ENCODE measurements around the gene ATP11A.

ATP11A gene

DNA sequence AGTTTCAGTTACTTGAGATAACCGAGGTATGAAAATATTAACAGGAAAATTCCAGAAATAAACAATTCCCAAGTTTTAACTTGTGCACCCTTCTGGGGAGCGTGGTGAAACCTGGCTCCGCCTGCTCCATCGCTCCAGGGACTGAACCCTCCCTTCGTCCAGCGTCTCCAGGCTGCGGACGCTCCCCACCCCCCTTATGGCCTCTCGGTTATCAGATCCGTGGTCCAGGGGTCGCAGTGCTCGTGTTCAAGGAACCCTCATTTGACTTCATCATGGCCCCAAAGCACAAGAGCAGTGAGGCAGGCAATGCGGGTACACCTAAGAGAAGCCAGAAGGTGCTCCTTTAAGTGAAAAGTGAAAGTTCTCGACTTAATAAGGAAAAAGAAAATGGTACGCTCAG lies 71.1 kb downstream of the ATP11A start:
- Histone ChIP-seq H3K4me3 (ENCODE audit: low read length) (no peak overlapping the region), H4K20me1 (ENCODE audit: insufficient read depth, low read length) (no peaks in the 10 kb centered on the region)

DNA sequence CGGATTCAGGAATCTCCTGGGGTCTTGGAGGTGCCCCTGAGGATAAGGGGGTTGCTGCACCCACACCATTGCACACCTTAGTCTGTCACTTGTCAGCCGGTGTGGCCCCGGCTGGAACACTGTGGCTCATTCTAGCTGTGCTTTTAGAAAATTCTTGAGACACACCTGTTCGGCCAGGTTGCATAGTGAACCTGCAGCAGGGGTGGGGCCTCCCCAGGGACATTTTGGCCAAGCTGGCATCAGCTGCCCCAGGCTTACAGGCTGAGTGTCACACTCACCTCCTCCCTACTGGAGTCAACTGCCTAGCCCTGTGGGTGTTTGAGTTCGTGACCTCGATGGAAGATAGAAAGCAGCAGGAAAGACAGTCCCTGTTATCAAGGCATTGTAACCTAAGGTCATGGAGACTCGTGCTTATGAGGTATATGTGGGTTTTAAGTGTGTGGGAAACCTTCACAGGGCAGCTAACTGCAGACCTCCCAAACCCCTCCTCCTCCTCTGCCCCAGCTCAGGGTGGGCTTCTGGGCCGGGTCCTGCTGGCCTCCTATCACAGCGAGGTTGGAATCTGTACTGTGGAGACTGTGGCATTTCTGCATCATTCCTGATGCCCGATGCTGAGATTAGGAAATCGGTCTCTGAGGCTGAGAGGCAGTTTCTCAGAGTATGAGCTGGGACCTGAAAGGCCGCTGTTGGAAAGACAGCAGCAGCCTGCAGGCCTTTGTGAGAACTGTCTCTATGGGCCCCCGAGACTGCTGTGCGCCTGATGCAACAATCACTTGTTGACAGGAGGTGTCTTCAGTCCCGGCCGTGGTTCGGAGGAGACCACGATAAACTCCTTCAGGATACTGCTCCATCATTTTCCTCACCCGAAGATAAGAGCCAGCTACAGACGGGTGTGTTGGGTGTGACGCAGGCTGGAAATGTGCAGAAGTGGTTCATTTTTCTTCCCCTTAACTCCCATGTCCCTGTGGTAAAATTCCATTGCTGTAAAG lies 72.2 kb downstream of the ATP11A start:
- no peak overlapping the region for H3K4me3 ChIP-seq (ENCODE audit: low read length)
- no peak for TF ChIP-seq EZH2 (optimal IDR thresholded peaks at IDR 0.05; ENCODE audit: low read depth, low read length)
- H3F3A ChIP-seq (ENCODE audit: insufficient read depth, low read length): no peaks in the 10 kb centered on the region
- no peaks in the 10 kb centered on the region for H3K9me3 ChIP-seq (replicated peaks; ENCODE audit: insufficient read depth, low read length)
- no peak overlapping the region for H3K27ac ChIP-seq (ENCODE audit: low read length)
- H3K9me2 ChIP-seq (replicated peaks; ENCODE audit: insufficient read depth, low read length): no peaks in the 10 kb centered on the region
- no peak overlapping the region for H2AFZ ChIP-seq (ENCODE audit: low read length)
- no peaks in the 10 kb centered on the region for H3K27me3 ChIP-seq (replicated peaks; ENCODE audit: insufficient read depth, low read length)
- peaks cover 17% of the 10 kb centered on the region for H3K79me2 ChIP-seq (ENCODE audit: low read length)
- no peaks in the 10 kb centered on the region for H3K4me1 ChIP-seq (ENCODE audit: low read length)
- no peaks in the 10 kb centered on the region for H4K20me1 ChIP-seq (ENCODE audit: insufficient read depth, low read length)
- H3K36me3 ChIP-seq (replicated peaks; ENCODE audit: insufficient read depth, low read length): no peaks in the 10 kb centered on the region
- H3K9ac ChIP-seq (ENCODE audit: low read length): no peak overlapping the region
- H3K4me2 ChIP-seq (ENCODE audit: low read depth, low read length): no peak overlapping the region
- no peak for DNase-seq

More for the DNA sequence above, 71.1 kb downstream of the ATP11A start:
- no peak overlapping the region for H3K4me2 ChIP-seq (ENCODE audit: low read depth, low read length)
- H3K27me3 ChIP-seq (replicated peaks; ENCODE audit: insufficient read depth, low read length): no peaks in the 10 kb centered on the region
- H3K9ac ChIP-seq (ENCODE audit: low read length): no peak overlapping the region
- no peak overlapping the region for H3K27ac ChIP-seq (ENCODE audit: low read length)
- no peaks in the 10 kb centered on the region for H3F3A ChIP-seq (ENCODE audit: insufficient read depth, low read length)
- TF ChIP-seq, protein P1, sequence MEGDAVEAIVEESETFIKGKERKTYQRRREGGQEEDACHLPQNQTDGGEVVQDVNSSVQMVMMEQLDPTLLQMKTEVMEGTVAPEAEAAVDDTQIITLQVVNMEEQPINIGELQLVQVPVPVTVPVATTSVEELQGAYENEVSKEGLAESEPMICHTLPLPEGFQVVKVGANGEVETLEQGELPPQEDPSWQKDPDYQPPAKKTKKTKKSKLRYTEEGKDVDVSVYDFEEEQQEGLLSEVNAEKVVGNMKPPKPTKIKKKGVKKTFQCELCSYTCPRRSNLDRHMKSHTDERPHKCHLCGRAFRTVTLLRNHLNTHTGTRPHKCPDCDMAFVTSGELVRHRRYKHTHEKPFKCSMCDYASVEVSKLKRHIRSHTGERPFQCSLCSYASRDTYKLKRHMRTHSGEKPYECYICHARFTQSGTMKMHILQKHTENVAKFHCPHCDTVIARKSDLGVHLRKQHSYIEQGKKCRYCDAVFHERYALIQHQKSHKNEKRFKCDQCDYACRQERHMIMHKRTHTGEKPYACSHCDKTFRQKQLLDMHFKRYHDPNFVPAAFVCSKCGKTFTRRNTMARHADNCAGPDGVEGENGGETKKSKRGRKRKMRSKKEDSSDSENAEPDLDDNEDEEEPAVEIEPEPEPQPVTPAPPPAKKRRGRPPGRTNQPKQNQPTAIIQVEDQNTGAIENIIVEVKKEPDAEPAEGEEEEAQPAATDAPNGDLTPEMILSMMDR (IDR thresholded peaks at IDR 0.05; ENCODE audit: low read length): no peak
- no peak for TF ChIP-seq EZH2 (optimal IDR thresholded peaks at IDR 0.05; ENCODE audit: low read depth, low read length)
- no peak for TF ChIP-seq EZH2phosphoT487 (IDR thresholded peaks at IDR 0.05; ENCODE audit: low read length)
- H3K4me1 ChIP-seq (ENCODE audit: low read length): no peaks in the 10 kb centered on the region
- no peak overlapping the region for H2AFZ ChIP-seq (ENCODE audit: low read length)
- H3K36me3 ChIP-seq (replicated peaks; ENCODE audit: insufficient read depth, low read length): no peaks in the 10 kb centered on the region
- H3K9me3 ChIP-seq (replicated peaks; ENCODE audit: insufficient read depth, low read length): no peaks in the 10 kb centered on the region
- no peaks in the 10 kb centered on the region for H3K9me2 ChIP-seq (replicated peaks; ENCODE audit: insufficient read depth, low read length)
- DNase-seq: no peak
- H3K79me2 ChIP-seq (ENCODE audit: low read length): peaks cover 16% of the 10 kb centered on the region

DNA sequence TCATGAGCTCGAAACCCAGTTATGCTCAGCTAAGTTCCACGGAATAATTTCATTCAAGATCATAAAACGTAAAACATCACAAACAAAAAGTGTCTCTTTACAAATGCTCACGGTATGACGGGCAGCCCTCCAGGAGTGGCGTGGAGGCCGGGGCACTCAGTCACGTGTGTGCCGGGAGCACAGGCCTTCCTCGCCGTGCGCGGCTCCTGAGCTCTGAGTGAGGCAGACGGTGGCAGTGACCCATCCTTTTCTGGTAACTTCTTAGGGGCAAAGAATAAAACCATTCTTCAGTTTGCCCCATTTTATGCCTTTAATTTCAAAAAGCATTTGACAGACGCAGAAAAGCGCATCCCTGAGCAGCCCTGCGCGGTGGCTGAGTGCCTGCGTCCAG lies 72.8 kb downstream of the ATP11A start:
- peaks cover 12% of the 10 kb centered on the region for H3K79me2 ChIP-seq (ENCODE audit: low read length)
- no peaks in the 10 kb centered on the region for H4K20me1 ChIP-seq (ENCODE audit: insufficient read depth, low read length)
- H3K36me3 ChIP-seq (replicated peaks; ENCODE audit: insufficient read depth, low read length): no peaks in the 10 kb centered on the region
- no peaks in the 10 kb centered on the region for H3K4me1 ChIP-seq (ENCODE audit: low read length)
- no peak overlapping the region for H3K27ac ChIP-seq (ENCODE audit: low read length)
- H3K9me3 ChIP-seq (replicated peaks; ENCODE audit: insufficient read depth, low read length): no peaks in the 10 kb centered on the region
- H3K9ac ChIP-seq (ENCODE audit: low read length): no peak overlapping the region
- no peak overlapping the region for H2AFZ ChIP-seq (ENCODE audit: low read length)
- no peak overlapping the region for H3K4me2 ChIP-seq (ENCODE audit: low read depth, low read length)
- no peak for DNase-seq
- H3F3A ChIP-seq (ENCODE audit: insufficient read depth, low read length): no peaks in the 10 kb centered on the region
- no peaks in the 10 kb centered on the region for H3K9me2 ChIP-seq (replicated peaks; ENCODE audit: insufficient read depth, low read length)
- H3K4me3 ChIP-seq (ENCODE audit: low read length): no peak overlapping the region
- no peaks in the 10 kb centered on the region for H3K27me3 ChIP-seq (replicated peaks; ENCODE audit: insufficient read depth, low read length)
- TF ChIP-seq EZH2 (optimal IDR thresholded peaks at IDR 0.05; ENCODE audit: low read depth, low read length) (no peak), EZH2phosphoT487 (IDR thresholded peaks at IDR 0.05; ENCODE audit: low read length) (no peak)
- TF ChIP-seq, protein P1 (IDR thresholded peaks at IDR 0.05; ENCODE audit: low read length): no peak

DNA sequence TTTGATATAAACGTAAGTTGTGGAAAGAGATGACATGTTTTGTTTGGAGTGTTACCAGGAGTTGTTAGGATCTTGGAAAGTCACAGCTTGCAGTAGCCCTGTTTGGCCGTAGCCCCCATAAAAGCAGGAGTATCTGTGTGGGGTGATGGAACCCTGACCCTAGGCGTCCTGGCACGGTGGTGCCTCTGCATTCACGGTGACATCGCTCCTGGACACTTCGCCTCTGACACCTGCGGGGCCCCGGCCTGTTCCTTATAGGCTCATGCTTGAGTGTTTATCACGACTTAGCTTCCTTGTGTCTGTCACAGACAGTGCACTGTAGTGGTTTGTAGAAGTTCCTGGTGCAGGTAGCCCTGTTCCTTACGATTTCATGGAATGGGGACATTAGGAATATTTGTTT lies 74.2 kb downstream of the ATP11A start:
- Histone ChIP-seq H3K9ac (ENCODE audit: low read length) (no peak overlapping the region), H3K36me3 (replicated peaks; ENCODE audit: insufficient read depth, low read length) (no peaks in the 10 kb centered on the region), H3K27ac (ENCODE audit: low read length) (no peak overlapping the region), H4K20me1 (ENCODE audit: insufficient read depth, low read length) (no peaks in the 10 kb centered on the region), H3K4me2 (ENCODE audit: low read depth, low read length) (no peak overlapping the region), H3F3A (ENCODE audit: insufficient read depth, low read length) (no peaks in the 10 kb centered on the region), H3K79me2 (ENCODE audit: low read length) (peaks cover 23% of the 10 kb centered on the region), H3K4me3 (ENCODE audit: low read length) (no peak overlapping the region), H3K9me2 (replicated peaks; ENCODE audit: insufficient read depth, low read length) (no peaks in the 10 kb centered on the region), H2AFZ (ENCODE audit: low read length) (no peak overlapping the region), H3K27me3 (replicated peaks; ENCODE audit: insufficient read depth, low read length) (no peaks in the 10 kb centered on the region), H3K4me1 (ENCODE audit: low read length) (no peaks in the 10 kb centered on the region), H3K9me3 (replicated peaks; ENCODE audit: insufficient read depth, low read length) (no peaks in the 10 kb centered on the region)
- TF ChIP-seq, protein P1 (IDR thresholded peaks at IDR 0.05; ENCODE audit: low read length): no peak
- TF ChIP-seq EZH2phosphoT487 (IDR thresholded peaks at IDR 0.05; ENCODE audit: low read length) (no peak), EZH2 (optimal IDR thresholded peaks at IDR 0.05; ENCODE audit: low read depth, low read length) (no peak)
- DNase-seq: no peak
